HG03025 (cell line): ENCODE results near the gene PCDHGA4.
A peak's percentile ranks its signal among the peaks of the same experiment; 100 is the strongest.
"Not testable (repeated sequence)": the region's sequence is repeated elsewhere in the genome, so short reads cannot be mapped to it uniquely, and the experiment has no call there.

Experiments used
- ATAC-seq: cut with Tn5 transposase; IDR thresholded peaks from one replicate; pipeline ENCODE4 v1.9.1; 2021; ENCODE audit warnings: mild to moderate bottlenecking, moderate library complexity; ENCODE audit not compliant: unreplicated experiment, low FRiP score

The PCDHGA4 gene

DNA sequence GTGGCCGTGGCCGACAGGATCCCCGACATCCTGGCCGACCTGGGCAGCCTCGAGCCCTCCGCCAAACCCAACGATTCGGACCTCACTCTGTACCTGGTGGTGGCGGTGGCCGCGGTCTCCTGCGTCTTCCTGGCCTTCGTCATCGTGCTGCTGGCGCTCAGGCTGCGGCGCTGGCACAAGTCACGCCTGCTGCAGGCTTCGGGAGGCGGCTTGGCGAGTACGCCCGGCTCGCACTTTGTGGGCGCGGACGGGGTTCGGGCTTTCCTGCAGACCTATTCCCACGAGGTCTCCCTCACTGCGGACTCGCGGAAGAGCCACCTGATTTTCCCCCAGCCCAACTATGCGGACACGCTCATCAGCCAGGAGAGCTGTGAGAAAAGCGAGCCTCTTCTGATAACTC is 8.8 kb upstream of the PCDHGA4 start:
- ATAC-seq = not testable (repeated sequence)

DNA sequence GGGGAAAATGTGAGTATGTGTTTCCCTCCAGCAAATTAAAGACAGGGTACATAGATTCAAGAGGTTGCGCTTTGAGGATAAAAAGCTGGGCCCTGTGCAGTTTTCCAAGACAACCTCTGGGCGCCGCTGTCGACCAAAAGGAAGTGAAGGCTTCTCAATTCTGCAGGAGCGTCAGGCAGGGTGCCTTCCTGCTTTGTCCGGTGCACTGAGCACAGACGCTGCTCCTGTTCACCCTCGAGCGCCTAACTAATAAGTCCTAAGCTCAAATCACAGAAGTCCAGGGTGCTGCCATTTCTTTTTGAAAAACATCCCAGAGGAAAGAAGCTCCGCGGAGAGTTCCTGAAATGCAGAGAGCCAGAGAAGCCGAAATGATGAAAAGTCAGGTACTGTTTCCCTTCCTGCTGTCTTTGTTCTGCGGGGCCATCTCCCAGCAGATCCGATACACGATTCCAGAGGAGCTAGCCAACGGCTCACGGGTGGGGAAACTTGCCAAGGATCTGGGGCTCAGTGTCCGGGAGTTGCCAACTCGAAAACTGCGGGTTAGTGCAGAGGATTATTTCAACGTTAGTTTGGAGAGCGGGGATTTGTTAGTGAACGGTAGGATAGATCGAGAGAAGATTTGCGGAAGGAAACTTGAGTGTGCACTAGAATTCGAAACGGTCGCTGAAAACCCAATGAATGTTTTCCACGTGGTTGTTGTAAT is 4.8 kb upstream of the PCDHGA4 start, which contains the start of gene PCDHGB1:
TSS of gene PCDHGB1 (plus strand) at position 183 of the 703 bp plus-strand sequence. CDS start at position 345, 162 bp downstream.
- ATAC-seq = no peak

DNA sequence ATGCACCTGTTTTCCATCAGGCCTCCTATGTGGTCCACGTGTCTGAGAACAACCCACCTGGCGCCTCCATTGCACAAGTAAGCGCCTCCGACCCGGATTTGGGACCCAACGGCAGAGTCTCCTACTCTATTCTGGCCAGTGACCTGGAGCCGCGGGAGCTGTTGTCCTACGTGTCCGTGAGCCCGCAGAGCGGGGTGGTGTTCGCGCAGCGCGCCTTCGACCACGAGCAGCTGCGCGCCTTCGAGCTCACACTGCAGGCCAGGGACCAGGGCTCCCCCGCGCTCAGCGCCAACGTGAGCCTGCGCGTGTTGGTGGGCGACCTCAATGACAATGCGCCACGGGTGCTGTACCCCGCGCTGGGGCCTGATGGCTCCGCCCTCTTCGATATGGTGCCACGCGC is 3.2 kb upstream of the PCDHGA4 start:
- ATAC-seq = no peak

DNA sequence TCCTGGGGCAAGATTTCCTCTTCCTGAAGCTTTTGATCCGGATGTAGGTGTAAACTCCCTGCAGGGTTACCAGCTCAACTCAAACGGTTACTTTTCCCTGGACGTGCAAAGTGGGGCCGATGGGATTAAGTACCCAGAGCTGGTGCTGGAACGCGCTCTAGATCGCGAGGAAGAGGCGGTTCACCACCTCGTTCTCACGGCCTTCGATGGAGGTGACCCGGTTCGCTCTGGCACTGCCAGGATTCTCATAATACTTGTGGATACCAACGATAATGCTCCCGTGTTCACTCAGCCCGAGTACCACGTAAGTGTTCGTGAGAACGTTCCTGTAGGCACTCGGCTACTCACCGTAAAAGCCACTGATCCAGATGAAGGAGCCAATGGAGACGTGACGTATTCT is 820 bp downstream of the PCDHGA4 start:
- ATAC-seq = no peak

DNA sequence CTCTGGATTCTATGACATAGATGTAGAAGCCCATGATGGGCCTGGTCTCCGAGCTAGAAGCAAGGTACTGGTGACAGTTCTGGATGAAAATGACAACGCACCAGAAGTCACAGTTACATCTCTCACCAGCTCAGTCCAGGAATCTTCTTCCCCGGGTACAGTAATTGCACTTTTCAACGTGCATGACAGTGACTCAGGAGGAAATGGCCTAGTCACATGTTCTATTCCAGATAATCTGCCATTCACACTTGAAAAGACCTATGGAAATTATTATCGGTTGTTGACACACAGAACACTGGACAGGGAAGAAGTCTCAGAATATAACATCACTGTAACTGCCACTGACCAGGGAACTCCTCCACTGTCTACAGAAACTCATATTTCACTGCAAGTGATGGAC is 1.3 kb downstream of the PCDHGA4 start:
- no peak for ATAC-seq

DNA sequence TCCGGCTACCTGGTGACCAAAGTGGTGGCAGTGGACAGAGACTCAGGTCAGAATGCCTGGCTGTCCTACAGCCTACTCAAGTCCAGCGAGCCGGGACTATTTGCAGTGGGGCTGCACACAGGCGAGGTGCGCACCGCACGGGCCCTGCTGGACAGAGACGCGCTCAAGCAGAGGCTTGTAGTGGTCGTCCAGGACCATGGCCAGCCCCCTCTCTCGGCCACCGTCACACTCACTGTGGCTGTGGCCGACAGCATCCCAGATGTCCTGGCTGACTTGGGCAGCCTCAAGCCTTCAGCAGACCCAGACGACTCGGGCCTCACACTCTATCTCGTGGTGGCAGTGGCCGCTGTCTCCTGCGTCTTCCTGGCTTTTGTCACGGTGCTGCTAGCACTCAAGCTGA is 2.1 kb downstream of the PCDHGA4 start:
- no peak for ATAC-seq

DNA sequence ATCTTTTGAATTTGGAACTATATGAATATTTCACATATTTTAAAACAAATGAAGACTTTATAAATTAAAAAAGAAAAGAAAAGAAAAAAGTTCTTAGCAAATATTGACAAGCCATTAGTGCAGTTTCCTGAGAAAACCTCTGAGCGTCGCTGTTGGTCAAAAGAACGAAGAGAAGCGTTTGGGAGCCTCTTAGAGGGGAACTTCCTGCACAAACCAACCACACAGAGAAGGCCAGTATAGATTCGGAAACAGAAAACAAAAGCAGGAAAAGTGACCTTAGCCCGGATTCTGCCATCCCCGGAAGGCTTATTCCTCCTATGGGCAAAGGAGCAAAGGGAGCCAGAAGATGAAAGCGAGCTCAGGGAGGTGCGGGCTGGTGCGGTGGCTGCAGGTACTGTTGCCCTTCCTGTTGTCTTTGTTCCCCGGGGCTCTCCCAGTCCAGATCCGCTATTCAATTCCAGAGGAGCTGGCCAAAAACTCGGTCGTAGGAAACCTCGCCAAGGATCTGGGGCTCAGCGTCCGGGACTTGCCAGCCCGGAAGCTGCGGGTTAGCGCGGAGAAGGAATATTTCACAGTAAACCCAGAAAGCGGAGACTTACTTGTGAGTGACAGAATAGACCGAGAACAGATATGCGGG is 5.1 kb downstream of the PCDHGA4 start, which contains the start of gene PCDHGB2:
TSS of gene PCDHGB2 (plus strand) at position 205 of the 637 bp plus-strand sequence. CDS start at position 347, 142 bp downstream.
- ATAC-seq = no peak

DNA sequence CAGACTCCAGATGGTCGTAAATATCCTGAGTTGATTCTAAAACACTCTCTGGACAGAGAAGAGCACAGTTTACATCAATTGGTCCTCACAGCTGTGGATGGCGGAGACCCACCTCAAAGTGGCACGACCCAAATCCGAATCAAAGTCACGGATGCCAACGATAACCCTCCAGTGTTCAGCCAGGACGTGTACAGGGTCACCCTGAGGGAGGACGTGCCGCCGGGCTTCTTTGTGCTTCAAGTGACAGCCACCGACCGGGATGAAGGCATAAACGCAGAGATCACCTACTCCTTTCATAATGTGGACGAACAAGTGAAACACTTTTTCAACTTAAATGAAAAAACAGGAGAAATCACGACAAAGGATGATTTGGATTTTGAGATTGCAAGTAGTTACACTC is 5.9 kb downstream of the PCDHGA4 start:
- ATAC-seq = no peak

DNA sequence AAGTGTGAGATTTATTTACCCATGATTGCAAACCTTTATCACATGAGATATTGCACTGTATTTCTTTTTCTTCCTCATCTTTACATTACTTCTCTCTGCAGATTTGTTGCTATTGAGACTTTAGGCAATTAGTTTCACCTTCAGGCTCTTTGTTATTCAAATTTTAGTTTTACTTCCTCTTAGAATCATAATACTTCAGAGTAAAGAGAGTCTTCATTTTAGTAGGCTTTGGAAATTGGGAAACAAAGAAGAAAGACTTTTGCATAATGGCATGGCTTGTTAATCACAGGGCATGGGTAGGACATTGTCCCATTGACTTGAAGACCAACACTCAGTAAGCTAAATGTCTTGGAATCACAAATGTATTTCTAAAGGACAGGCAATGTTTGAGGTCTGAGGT is 7.9 kb downstream of the PCDHGA4 start:
- ATAC-seq = no peak

DNA sequence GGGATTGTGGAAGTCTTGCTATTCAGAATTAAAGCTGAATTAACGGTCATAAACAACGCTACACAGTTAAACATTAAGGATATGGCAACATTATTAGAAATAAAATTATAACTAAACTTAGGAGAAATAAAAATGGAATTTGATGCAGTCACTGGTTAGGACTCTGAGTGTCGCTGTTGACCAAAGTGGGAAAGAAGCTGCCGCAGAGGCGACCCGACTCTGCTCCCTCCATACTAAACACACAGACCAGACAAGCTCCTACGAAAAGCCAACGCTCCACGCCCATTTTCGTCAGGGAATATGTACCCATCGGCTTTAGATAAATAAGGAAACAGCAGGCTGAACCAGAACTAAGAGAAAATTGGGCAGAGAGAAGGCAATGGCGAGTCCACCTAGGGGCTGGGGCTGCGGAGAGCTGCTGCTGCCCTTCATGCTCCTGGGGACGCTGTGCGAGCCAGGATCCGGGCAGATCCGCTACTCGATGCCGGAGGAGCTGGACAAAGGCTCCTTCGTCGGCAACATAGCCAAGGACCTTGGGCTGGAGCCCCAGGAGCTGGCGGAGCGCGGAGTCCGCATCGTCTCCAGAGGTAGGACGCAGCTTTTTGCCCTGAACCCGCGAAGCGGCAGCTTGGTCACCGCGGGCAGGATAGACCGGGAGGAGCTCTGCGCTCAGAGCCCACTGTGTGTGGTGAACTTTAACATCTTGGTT is 9.3 kb downstream of the PCDHGA4 start, which contains the start of gene PCDHGA5:
TSS of gene PCDHGA5 (plus strand) at position 211 of the 709 bp plus-strand sequence. CDS start at position 380, 169 bp downstream.
- ATAC-seq = no peak

DNA sequence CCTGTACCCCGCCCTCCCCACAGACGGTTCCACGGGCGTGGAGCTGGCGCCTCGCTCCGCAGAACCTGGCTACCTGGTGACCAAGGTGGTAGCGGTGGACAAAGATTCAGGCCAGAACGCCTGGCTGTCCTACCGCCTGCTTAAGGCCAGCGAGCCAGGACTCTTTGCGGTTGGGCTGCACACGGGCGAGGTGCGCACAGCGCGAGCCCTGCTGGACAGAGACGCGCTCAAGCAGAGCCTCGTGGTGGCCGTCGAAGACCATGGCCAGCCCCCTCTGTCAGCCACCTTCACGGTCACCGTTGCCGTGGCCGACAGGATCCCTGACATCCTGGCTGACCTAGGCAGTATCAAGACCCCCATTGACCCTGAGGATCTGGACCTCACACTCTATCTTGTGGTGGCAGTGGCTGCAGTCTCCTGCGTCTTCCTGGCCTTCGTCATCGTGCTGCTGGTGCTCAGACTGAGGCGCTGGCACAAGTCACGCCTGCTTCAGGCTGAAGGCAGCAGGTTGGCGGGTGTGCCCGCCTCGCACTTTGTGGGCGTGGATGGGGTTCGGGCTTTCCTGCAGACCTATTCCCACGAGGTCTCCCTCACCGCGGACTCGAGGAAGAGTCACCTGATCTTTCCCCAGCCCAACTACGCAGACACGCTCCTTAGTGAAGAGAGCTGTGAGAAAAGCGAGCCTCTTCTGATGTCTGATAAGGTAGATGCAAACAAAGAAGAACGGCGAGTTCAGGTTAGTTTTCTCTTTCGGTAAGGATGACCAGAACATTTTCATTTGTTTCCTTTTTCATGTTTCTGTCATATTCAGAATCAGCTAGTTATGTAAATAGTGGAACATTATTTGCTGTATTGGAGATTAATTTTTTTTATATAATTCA is 11.4 kb downstream of the PCDHGA4 start:
- no peak for ATAC-seq

DNA sequence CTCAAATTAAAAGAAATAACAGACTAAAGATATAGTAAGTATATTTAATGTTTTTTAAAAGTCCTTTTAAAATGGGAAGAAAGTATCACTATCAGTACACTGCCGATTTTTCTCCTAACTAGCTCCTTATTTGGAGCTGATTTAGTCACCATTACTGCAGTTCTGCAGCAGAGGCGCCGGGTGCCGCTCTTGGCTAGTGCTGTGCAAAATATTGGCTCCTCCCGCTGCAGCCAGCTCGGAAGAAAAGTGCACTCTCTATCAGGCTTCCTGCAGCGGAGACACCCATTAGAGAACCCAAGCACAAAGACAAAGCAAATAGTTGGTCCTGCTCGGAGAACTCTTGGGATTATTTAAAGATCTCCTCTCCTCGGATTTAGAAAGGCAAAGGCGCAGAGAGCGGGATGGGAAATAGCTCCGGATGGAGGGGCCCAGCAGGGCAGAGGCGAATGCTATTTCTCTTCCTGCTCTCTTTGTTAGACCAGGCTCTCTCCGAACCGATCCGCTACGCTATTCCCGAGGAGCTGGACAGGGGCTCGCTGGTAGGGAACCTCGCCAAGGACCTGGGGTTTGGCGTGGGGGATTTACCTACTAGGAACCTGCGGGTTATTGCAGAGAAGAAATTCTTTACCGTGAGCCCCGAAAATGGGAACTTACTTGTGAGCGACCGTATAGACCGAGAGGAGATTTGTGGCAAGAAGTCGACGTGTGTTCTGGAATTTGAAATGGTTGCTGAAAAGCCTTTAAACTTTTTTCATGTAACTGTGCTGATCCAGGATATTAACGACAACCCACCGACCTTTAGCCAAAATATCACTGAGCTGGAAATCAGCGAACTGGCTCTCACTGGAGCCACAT is 15.4 kb downstream of the PCDHGA4 start, which contains the start of gene PCDHGB3:
TSS of gene PCDHGB3 (plus strand) at position 249 of the 855 bp plus-strand sequence. CDS start at position 402, 153 bp downstream.
- peak; percentile 99 for ATAC-seq

DNA sequence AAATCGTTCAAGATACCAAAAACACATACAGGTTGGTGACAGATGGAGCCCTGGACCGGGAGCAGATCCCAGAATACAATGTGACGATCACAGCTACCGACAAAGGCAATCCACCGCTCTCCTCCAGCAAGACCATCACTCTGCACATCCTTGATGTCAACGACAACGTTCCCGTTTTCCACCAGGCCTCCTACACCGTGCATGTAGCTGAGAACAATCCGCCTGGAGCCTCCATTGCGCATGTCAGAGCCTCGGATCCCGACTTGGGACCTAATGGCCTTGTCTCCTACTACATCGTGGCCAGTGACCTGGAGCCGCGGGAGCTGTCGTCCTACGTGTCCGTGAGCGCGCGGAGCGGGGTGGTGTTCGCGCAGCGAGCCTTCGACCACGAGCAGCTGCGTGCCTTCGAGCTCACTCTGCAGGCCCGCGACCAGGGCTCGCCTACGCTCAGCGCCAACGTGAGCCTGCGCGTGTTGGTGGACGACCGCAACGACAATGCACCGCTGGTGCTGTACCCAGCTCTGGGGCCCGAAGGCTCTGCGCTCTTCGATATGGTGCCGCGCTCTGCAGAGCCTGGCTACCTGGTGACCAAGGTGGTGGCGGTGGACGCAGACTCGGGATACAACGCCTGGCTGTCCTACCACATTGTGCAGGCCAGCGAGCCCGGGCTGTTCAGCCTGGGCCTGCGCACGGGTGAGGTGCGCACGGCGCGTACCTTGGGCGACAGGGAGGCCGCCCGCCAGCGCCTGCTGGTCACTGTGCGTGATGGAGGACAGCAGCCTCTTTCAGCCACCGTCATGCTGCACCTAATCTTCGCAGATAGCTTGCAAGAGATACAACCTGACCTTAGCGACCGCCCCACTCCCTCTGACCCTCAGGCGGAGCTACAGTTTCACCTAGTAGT is 17.0 kb downstream of the PCDHGA4 start:
- ATAC-seq = no peak

DNA sequence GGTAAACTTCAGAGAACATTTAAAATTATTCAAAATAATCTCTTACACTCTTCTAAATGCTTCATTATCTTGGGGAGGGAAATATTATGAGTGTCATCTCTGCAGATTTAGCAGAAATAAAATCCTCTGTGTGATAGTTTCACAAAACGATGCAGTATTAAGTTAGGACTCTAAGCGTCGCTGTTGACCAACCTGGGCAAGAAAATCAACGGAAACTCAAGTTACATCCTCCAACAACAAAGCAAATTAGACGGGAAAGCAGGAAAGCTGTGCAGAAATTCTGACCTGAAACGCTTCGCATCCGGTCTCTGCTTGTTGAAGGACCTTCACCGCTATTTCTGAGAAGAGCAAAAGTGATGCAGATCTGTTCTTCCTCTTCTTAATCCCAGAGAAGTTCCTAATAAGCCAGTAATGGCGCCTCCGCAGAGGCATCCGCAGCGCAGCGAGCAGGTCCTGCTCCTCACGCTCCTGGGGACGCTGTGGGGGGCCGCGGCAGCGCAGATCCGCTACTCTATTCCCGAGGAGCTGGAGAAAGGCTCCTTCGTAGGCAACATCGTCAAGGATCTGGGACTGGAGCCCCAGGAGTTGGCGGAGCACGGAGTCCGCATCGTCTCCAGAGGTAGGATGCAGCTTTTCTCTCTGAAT is 19.0 kb downstream of the PCDHGA4 start, which contains the start of gene PCDHGA6:
TSS of gene PCDHGA6 (plus strand) at position 219 of the 645 bp plus-strand sequence. CDS start at position 412, 193 bp downstream.
- no peak for ATAC-seq

DNA sequence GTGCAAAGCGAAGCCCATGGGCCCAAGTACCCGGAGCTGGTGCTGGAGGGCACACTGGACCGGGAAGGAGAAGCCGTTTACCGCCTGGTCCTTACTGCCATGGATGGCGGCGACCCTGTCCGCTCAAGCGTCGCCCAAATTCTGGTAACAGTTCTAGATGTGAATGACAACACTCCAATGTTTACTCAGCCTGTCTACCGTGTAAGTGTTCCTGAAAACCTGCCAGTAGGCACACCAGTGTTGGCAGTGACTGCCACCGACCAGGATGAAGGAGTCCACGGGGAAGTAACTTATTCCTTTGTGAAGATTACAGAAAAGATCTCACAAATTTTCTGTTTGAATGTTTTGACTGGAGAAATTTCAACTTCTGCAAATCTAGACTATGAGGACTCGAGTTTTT is 19.8 kb downstream of the PCDHGA4 start:
- no peak for ATAC-seq

DNA sequence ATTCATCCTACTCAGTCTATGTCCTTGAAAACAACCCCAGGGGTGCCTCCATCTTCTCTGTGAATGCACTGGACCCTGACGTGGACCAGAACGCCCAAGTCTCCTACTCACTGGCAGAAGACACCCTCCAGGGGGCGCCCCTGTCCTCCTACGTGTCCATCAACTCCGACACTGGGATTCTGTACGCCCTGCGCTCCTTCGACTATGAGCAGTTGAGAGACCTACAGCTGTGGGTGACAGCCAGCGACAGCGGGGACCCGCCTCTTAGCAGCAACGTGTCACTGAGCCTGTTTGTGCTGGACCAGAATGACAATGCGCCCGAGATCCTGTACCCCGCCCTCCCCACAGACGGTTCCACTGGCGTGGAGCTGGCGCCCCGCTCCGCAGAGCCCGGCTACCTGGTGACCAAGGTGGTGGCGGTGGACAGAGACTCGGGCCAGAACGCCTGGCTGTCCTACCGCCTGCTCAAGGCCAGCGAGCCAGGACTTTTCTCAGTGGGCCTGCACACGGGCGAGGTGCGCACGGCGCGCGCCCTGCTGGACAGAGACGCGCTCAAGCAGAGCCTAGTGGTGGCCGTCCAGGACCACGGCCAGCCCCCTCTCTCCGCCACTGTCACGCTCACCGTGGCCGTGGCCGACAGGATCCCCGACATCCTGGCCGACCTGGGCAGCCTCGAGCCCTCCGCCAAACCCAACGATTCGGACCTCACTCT is 20.8 kb downstream of the PCDHGA4 start:
- ATAC-seq = not testable (repeated sequence)
